ENCODE results near the gene ARID1B. TPM values are rescaled to one million over a fixed set of nuclear protein-coding genes. Genes with fewer than 3 reads are reported as not detected.

Gene ARID1B
- total and polyA plus RNA-seq, 5 donors: 18.3 to 59.6 (median 53.8) TPM

DNA sequence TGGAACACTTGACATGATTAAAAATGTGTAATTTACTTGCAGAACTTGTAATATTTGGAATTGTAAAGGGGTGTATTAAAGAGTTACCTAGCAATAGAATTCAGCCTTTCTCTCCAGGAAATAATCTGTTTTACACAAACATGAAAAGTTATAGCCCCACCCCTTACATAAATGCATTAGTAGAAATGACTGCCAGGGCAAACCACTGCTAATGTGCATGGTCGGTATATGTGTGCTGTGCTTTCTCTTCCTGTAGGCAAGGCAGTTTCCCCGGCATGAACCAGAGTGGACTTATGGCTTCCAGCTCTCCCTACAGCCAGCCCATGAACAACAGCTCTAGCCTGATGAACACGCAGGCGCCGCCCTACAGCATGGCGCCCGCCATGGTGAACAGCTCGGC lies 389.6 kb downstream of the ARID1B start:
- DNase-seq (no peak), ATAC-seq (no peak)
- Histone ChIP-seq H3K9me3 (ENCODE audit: control insufficient read depth, low read length) (no peaks in the 10 kb centered on the region), H3K4me1 (ENCODE audit: control insufficient read depth, insufficient read depth, low read length) (peaks cover 3% of the 10 kb centered on the region), H3K27ac (ENCODE audit: low read length) (no peak overlapping the region), H3K27me3 (ENCODE audit: control insufficient read depth, insufficient read depth) (no peaks in the 10 kb centered on the region), H3K4me3 (ENCODE audit: low read length) (no peak overlapping the region)
- WGBS: 93% methylated on average over 8 of the region's 8 CpGs
- intact Hi-C loops (cut with DNase I): loop anchor here in 1 of 4 donors (10.0 kb wide), 1 partner anchor 122 kb away; no protein-coding TSS in a partner anchor

DNA sequence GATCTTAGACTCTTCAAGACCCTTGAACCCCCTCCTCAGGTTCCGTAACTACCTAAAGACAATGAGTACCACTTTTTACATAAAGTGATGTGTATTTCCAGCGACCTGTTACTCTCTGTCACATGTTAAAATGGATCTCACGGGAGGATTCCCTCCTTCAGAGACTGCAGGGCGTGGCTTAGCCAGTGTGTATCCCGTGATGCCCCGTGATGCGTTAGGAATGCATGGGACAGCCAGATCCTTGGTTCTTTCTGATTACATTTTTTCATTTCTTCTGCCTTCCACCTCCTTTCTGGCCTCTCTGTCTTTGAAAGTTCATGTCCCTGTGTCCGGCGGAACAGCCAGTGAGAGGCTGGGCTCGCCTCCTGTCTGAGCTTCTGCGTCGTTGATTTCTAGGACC lies 390.7 kb downstream of the ARID1B start:
- Histone ChIP-seq H3K4me3 (ENCODE audit: low read length) (no peak overlapping the region), H3K27ac (ENCODE audit: low read length) (no peak overlapping the region), H3K9me3 (ENCODE audit: control insufficient read depth, low read length) (no peaks in the 10 kb centered on the region), H3K27me3 (ENCODE audit: control insufficient read depth, insufficient read depth) (no peaks in the 10 kb centered on the region), H3K4me1 (ENCODE audit: control insufficient read depth, insufficient read depth, low read length) (peaks cover 3% of the 10 kb centered on the region)
- ATAC-seq: no peak
- intact Hi-C loops (cut with DNase I): loop anchor here in 1 of 4 donors (10.0 kb wide), 1 partner anchor 123 kb away; no protein-coding TSS in a partner anchor
- DNase-seq: no peak
- WGBS: 94% methylated on average over 12 of the region's 12 CpGs

DNA sequence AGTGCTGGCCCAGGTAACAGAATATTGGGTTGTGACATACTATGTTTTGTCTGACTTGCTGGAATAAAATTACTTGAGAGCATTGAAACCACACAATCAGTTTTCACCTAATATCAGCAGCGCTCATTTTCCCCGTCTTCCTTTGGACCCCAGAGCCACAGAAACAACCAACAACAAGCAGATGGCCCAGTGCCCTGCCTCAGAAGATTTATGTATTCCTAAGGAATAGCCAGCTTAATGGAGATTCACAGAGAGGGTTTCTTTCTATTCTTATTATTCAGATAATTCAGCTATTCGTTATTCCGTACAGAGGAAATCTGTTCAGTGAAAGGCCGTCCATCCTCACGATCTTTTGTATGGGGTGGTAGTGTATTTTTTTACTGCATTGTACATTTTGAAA lies 391.3 kb downstream of the ARID1B start:
- Histone ChIP-seq H3K4me3 (ENCODE audit: low read length) (no peak overlapping the region), H3K9me3 (ENCODE audit: control insufficient read depth, low read length) (no peaks in the 10 kb centered on the region), H3K27me3 (ENCODE audit: control insufficient read depth, insufficient read depth) (no peaks in the 10 kb centered on the region), H3K27ac (ENCODE audit: low read length) (no peak overlapping the region), H3K4me1 (ENCODE audit: control insufficient read depth, insufficient read depth, low read length) (peaks cover 2% of the 10 kb centered on the region)
- intact Hi-C loops (cut with DNase I): loop anchor here in 1 of 4 donors (10.0 kb wide), 1 partner anchor 124 kb away; no protein-coding TSS in a partner anchor
- WGBS: 95% methylated on average over 6 of the region's 6 CpGs
- no peak for ATAC-seq
- DNase-seq: no peak

DNA sequence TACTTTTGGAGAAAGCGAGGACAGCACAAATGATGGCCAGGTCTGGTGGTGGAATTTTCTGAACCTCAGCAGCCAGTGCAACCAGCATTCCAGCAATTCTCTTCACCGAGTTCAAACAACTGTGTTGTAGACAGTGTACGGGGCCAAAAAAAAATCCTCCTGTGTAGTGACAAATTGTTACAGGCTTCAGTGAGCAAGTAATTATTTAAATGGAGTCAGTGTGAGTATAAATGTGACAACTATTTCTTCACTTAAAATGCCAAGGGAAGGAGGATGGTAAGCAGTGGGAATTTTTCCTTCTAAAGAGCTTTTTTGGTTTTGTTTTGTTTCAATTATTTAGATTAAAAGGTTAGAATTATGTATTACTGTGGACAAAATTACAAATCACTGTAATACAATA lies 392.0 kb downstream of the ARID1B start:
- no peak overlapping the region for H3K27ac ChIP-seq (ENCODE audit: low read length)
- 73% methylated on average over 3 of the region's 3 CpGs for WGBS
- intact Hi-C loops (cut with DNase I): loop anchor here in 1 of 4 donors (10.0 kb wide), 1 partner anchor 124 kb away; no protein-coding TSS in a partner anchor

DNA sequence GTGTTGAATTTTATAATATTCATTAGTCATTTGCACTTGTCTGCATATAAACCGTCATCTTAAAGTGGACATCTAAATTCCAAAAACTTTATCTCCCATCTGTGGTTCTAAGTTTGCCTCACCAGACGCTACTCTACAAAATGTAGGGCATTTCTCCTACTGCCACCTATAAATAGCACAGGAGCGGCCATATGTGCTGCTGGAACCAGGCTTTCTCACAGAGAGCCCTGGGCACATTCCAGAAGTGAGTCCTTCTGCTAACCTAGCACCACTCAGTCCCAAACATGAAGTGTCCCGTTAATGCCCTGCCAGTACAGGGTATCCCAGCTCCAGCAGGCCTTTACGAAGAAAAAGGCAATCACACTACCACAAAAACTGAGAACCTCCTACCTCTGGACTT lies 392.5 kb downstream of the ARID1B start:
- ATAC-seq (peak; percentile 80 to 87), DNase-seq (no peak)
- Histone ChIP-seq H3K27me3 (ENCODE audit: control insufficient read depth, insufficient read depth) (no peaks in the 10 kb centered on the region), H3K4me3 (ENCODE audit: low read length) (no peak overlapping the region), H3K27ac (ENCODE audit: low read length) (peak overlapping the region; percentile 54), H3K4me1 (ENCODE audit: control insufficient read depth, insufficient read depth, low read length) (no peaks in the 10 kb centered on the region), H3K9me3 (ENCODE audit: control insufficient read depth, low read length) (no peaks in the 10 kb centered on the region)
- intact Hi-C loops (cut with DNase I): loop anchor here in 1 of 4 donors (10.0 kb wide), 1 partner anchor 125 kb away; no protein-coding TSS in a partner anchor
- 70% methylated on average over 5 of the region's 5 CpGs for WGBS

More for the DNA sequence above, 392.0 kb downstream of the ARID1B start:
- DNase-seq: no peak
- no peak for ATAC-seq
- no peaks in the 10 kb centered on the region for H3K9me3 ChIP-seq (ENCODE audit: control insufficient read depth, low read length)
- no peaks in the 10 kb centered on the region for H3K4me1 ChIP-seq (ENCODE audit: control insufficient read depth, insufficient read depth, low read length)
- H3K27me3 ChIP-seq (ENCODE audit: control insufficient read depth, insufficient read depth): no peaks in the 10 kb centered on the region
- H3K4me3 ChIP-seq (ENCODE audit: low read length): no peak overlapping the region

DNA sequence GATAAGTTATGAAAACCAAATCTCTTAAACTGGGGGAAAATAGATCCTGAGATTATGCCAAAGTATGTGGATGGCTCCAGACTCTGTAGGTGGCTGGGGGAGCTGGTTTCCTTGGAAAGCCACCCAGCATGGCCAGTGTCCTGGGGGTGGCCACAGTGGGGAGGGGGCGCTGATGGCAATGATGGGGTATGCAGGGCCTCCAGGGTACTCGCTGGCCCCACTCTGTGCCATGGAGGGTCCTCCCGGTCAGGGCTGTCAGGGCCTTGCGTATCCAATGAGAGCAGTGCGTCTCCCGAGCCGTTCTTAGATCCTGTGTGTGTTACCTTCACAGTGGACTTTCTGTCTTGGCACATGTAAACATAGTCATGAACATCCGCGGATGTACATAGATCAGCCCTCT lies 393.4 kb downstream of the ARID1B start:
- Histone ChIP-seq H3K27ac (ENCODE audit: low read length) (no peak overlapping the region), H3K9me3 (ENCODE audit: control insufficient read depth, low read length) (no peaks in the 10 kb centered on the region), H3K27me3 (ENCODE audit: control insufficient read depth, insufficient read depth) (no peaks in the 10 kb centered on the region), H3K4me3 (ENCODE audit: low read length) (no peak overlapping the region), H3K4me1 (ENCODE audit: control insufficient read depth, insufficient read depth, low read length) (no peaks in the 10 kb centered on the region)
- ATAC-seq (peak; percentile 44 to 49), DNase-seq (no peak)
- intact Hi-C loops (cut with DNase I): no loop called here
- WGBS: over 99% methylated on average over 9 of the region's 9 CpGs

DNA sequence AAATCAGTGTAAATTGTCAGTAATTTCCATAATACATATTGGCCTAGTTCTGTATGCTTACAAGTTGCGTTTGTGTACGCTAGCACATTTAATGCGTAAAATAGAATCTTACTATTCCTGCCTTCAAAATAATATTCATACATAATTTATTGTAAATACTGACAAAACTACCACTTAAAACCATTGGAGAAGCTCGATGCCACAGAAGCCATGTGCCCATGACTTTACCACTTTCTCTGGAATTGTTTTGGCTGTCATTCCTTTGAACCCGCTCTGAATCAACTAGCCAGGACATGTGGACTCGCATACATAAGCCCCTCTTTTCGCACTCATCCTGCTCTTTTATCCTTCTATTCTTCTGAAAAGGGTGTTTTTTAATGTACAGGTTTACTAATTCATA lies 394.6 kb downstream of the ARID1B start:
- H3K4me1 ChIP-seq (ENCODE audit: control insufficient read depth, insufficient read depth, low read length): no peaks in the 10 kb centered on the region
- no peak for ATAC-seq
- H3K27me3 ChIP-seq (ENCODE audit: control insufficient read depth, insufficient read depth): no peaks in the 10 kb centered on the region
- no peaks in the 10 kb centered on the region for H3K9me3 ChIP-seq (ENCODE audit: control insufficient read depth, low read length)
- no peak overlapping the region for H3K4me3 ChIP-seq (ENCODE audit: low read length)
- intact Hi-C loops (cut with DNase I): no loop called here
- no peak for DNase-seq
- WGBS: 97% methylated on average over 7 of the region's 7 CpGs
- no peak overlapping the region for H3K27ac ChIP-seq (ENCODE audit: low read length)

DNA sequence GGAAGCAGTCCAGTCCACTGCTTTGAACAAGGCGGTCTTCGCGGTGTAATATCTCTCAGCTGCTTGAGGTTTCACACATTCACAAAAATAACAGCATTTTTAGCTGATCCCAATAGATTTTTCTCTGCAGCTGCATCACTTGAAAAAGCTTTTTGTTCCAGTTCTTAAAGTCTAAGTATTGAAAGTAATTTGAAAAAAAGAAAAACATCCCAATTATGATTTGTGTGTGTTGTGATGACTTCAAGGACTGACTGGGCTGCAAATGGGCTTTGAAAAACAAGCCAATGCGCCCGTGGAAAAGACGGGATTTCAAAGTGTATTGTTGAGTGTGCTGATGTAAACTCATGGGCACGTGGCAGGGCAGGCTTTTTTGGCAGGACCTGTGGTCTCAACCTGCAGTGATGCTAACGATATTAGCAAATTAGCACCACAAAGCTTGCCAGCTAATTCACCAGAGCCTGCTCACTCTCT lies 395.1 kb downstream of the ARID1B start:
- ATAC-seq (no peak), DNase-seq (peak in 1 of 3 donors; percentile 20)
- WGBS: 56% methylated on average over 8 of the region's 8 CpGs
- Histone ChIP-seq H3K4me3 (ENCODE audit: low read length) (no peak overlapping the region), H3K9me3 (ENCODE audit: control insufficient read depth, low read length) (no peaks in the 10 kb centered on the region), H3K4me1 (ENCODE audit: control insufficient read depth, insufficient read depth, low read length) (no peaks in the 10 kb centered on the region), H3K27ac (ENCODE audit: low read length) (no peak overlapping the region), H3K27me3 (ENCODE audit: control insufficient read depth, insufficient read depth) (no peaks in the 10 kb centered on the region)
- intact Hi-C loops (cut with DNase I): no loop called here

DNA sequence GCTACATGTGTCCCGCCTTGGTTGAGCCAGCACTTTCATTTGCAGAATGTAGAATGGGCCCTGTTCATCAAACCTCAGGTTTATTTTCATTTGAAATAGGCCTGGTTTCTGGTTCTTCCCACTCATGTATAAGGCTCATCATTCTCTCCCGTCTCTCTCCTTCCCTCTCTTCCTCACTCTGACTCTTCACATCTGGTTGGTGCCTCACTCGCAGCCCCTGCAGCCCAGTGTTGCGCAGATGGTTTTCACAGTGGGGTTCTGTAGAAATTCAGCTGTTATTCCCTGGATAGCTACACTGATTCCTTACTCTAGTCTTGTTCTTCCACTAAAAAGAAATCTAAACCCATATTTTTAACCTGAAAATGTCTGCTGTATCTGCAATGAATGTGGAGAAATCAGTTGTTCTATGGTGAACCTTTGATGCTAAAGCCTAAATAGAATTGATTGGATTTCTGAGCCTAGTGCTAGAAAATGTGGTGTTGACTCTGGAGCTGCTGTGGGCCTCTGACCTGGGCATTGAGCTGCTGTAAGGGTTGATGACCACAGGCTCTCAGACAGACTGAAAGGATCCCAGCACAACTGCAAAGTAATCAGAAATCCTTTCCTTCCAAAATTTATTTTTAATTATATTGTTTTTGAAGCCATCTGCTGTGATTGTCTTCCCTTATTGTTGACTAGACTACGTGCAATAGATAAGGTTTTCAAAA lies 395.8 kb downstream of the ARID1B start:
- Histone ChIP-seq H3K4me3 (ENCODE audit: low read length) (no peak overlapping the region), H3K9me3 (ENCODE audit: control insufficient read depth, low read length) (no peaks in the 10 kb centered on the region), H3K27me3 (ENCODE audit: control insufficient read depth, insufficient read depth) (no peaks in the 10 kb centered on the region), H3K4me1 (ENCODE audit: control insufficient read depth, insufficient read depth, low read length) (no peaks in the 10 kb centered on the region), H3K27ac (ENCODE audit: low read length) (no peak overlapping the region)
- intact Hi-C loops (cut with DNase I): no loop called here
- WGBS: 92% methylated on average over 5 of the region's 5 CpGs
- ATAC-seq (no peak), DNase-seq (no peak)

DNA sequence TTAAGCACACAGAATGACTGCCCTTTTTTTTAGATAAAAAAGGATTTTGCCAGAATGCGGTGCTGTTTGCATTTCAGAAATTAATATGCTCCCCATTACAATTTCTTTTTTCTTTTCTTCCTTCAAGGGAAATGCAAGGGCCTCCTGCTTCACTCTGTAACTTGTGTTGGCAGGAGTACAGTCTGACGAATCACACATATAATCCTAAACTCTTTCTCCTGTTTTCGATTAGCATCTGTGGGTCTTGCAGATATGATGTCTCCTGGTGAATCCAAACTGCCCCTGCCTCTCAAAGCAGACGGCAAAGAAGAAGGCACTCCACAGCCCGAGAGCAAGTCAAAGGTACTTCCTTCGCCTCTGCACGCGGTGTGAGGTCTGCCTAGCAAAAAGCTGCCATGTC lies 396.6 kb downstream of the ARID1B start:
- Histone ChIP-seq H3K4me1 (ENCODE audit: control insufficient read depth, insufficient read depth, low read length) (no peaks in the 10 kb centered on the region), H3K27ac (ENCODE audit: low read length) (no peak overlapping the region), H3K27me3 (ENCODE audit: control insufficient read depth, insufficient read depth) (no peaks in the 10 kb centered on the region), H3K9me3 (ENCODE audit: control insufficient read depth, low read length) (no peaks in the 10 kb centered on the region), H3K4me3 (ENCODE audit: low read length) (no peak overlapping the region)
- intact Hi-C loops (cut with DNase I): no loop called here
- ATAC-seq (no peak), DNase-seq (peak in 1 of 3 donors; percentile 18)
- 94% methylated on average over 8 of the region's 8 CpGs for WGBS

DNA sequence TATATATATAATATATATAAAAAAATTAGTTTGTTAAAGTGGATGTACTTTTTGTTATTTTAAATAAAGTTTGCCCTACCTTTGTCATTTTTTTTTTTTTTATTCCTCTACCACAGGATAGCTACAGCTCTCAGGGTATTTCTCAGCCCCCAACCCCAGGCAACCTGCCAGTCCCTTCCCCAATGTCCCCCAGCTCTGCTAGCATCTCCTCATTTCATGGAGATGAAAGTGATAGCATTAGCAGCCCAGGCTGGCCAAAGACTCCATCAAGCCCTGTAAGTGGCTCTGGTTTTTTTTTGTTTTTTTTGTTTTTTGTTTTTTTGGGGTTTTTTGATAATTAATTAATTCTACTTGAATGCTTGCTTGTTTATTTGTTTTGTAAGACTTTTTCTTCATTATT lies 397.6 kb downstream of the ARID1B start:
- Histone ChIP-seq H3K4me3 (ENCODE audit: low read length) (no peak overlapping the region), H3K9me3 (ENCODE audit: control insufficient read depth, low read length) (no peaks in the 10 kb centered on the region), H3K27me3 (ENCODE audit: control insufficient read depth, insufficient read depth) (no peaks in the 10 kb centered on the region), H3K27ac (ENCODE audit: low read length) (no peak overlapping the region), H3K4me1 (ENCODE audit: control insufficient read depth, insufficient read depth, low read length) (no peaks in the 10 kb centered on the region)
- ATAC-seq: no peak
- no peak for DNase-seq
- intact Hi-C loops (cut with DNase I): no loop called here

Data from right cardiac atrium (tissue), 5 donors.